ENCODE measurements around the gene LPP. TPM values are rescaled to one million over a fixed set of nuclear protein-coding genes. Genes with fewer than 3 reads are reported as not detected.

LPP gene
- total and polyA plus RNA-seq, 2 donors (not counting 1 experiment from before 2014, with no cell fraction given), result 7.6 to 81.7 TPM

DNA sequence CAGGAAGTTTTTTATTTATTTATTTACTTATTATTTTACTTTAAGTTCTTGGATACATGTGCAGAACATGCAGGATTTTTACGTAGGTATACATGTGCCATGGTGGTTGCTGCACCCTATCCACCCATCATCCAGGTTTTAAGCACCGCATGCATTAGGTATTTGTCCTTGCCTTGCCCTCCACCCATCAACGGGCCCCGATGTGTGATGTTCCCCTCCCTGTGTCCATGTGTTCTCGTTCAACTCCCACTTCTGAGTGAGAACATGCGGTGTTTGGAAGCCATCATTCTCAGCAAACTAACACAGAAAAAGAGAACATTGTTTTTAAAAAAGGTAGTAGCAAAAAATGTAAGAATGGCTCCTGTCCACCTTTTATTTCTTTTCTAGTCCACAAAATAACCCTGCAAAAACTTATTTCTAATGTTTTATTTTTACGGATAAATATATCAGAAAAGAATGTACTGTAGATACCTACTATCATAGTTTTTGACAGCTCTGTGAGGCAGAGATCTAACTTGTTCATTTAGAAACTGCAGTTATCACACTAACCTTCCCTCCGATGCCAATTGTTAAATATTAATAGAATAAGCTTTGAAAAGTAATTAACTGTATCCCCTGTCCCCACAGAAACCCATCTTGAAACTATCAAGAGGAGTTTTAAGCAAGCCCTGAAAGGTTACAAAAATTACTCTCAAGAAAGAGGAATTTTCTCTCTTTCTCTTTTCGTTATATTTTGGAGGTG, 189.2 kb downstream of the LPP start:
- WGBS (ENCODE audit: insufficient coverage), result 92% methylated on average over 3 of the region's 9 CpGs
- no peak overlapping the region for H3K27ac ChIP-seq (ENCODE audit: low read length in 2 of 2)
- no peaks in the 10 kb centered on the region for H3K36me3 ChIP-seq (replicated peaks in 1 of 2; ENCODE audit: control extremely low read depth in 1 of 2, control insufficient read depth in 1 of 2, extremely low read depth in 1 of 2, insufficient read depth in 2 of 2, low read length in 1 of 2)
- intact Hi-C loops (cut with micrococcal nuclease), result no loop called here
- POLR2A ChIA-PET, result no interaction called here
- ATAC-seq (ENCODE audit: low read depth) (no peak), DNase-seq (no peak)
- H4K20me1 ChIP-seq (ENCODE audit: control insufficient read depth, insufficient read depth, low read length, poor library complexity, severe bottlenecking), result no peaks in the 10 kb centered on the region
- peaks cover 9% of the 10 kb centered on the region for H3K79me2 ChIP-seq (ENCODE audit: control insufficient read depth, insufficient read depth, low read length)
- Mint-ChIP-seq H3K4me1 (peaks cover 38% of the 10 kb centered on the region), H3K4me3 (no peak overlapping the region), H3K27ac (no peak overlapping the region), H3K27me3 (no peaks in the 10 kb centered on the region), H3K9me3 (ENCODE audit: insufficient read depth) (no peaks in the 10 kb centered on the region)
- H2AFZ ChIP-seq (ENCODE audit: insufficient read depth, low read depth, low read length, poor library complexity, severe bottlenecking), result no peak overlapping the region
- no peaks in the 10 kb centered on the region for H3K27me3 ChIP-seq (replicated peaks in 1 of 4; ENCODE audit: control extremely low read depth in 1 of 4, control insufficient read depth in 3 of 4, insufficient read depth in 4 of 4, low read length in 3 of 4)
- H3K9me3 ChIP-seq (ENCODE audit: control extremely low read depth in 1 of 3, control insufficient read depth in 2 of 3, insufficient read depth in 1 of 3, low read length in 2 of 3), result no peaks in the 10 kb centered on the region
- H3K4me1 ChIP-seq (ENCODE audit: control insufficient read depth in 2 of 2, insufficient read depth in 2 of 2, low read length in 2 of 2), result peaks cover 20 to 28% of the 10 kb centered on the region in 2 donors
- no peak overlapping the region for H3K9ac ChIP-seq (ENCODE audit: low read length)
- H3K4me3 ChIP-seq (ENCODE audit: control extremely low read depth in 1 of 5, extremely low read depth in 1 of 5, insufficient read depth in 1 of 5, low read depth in 2 of 5, low read length in 4 of 5), result no peak overlapping the region
- no peak overlapping the region for H3K4me2 ChIP-seq (replicated peaks; ENCODE audit: low read depth, low read length, poor library complexity, severe bottlenecking)
- CTCF ChIA-PET, result interaction anchor here (1.1 kb wide), 1 partner anchor 47 kb away, joined by 4 read pairs; no protein-coding TSS in a partner anchor
- TF ChIP-seq CTCF (IDR thresholded peaks at IDR 0.05) (no peak), EZH2 (IDR thresholded peaks at IDR 0.05; ENCODE audit: borderline replicate concordance, insufficient read depth, low read depth, low read length, poor library complexity, severe bottlenecking) (no peak)

DNA sequence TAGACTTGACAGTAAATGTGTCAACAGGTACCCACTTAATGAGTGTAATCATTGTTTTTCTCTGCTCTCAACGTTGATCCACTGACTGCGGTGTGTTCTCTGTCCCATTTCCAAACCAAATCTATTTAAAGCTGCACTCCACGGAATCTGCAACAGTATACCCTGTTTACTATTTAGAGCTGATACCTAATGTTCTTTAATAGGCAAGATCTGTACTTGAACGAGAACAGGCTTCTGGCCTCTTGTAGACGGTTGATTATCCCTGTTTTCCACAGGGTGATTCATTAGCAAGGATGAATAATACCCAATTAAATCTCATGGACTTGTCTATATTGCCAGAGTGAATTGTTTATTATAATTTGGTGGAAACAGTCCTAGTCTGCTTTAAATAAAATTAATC, 189.9 kb downstream of the LPP start:
- TF ChIP-seq CTCF (IDR thresholded peaks at IDR 0.05), result no peak
- no peak for TF ChIP-seq EZH2 (IDR thresholded peaks at IDR 0.05; ENCODE audit: borderline replicate concordance, insufficient read depth, low read depth, low read length, poor library complexity, severe bottlenecking)
- intact Hi-C loops (cut with micrococcal nuclease), result loop anchor here (2.0 kb wide), 1 partner anchor 13 kb away; no protein-coding TSS in a partner anchor
- Mint-ChIP-seq H3K27ac (no peak overlapping the region), H3K27me3 (no peaks in the 10 kb centered on the region), H3K4me3 (no peak overlapping the region), H3K4me1 (peaks cover 35% of the 10 kb centered on the region), H3K9me3 (ENCODE audit: insufficient read depth) (no peaks in the 10 kb centered on the region)
- Histone ChIP-seq H3K9me3 (ENCODE audit: control extremely low read depth in 1 of 3, control insufficient read depth in 2 of 3, insufficient read depth in 1 of 3, low read length in 2 of 3) (no peaks in the 10 kb centered on the region), H3K27me3 (replicated peaks in 1 of 4; ENCODE audit: control extremely low read depth in 1 of 4, control insufficient read depth in 3 of 4, insufficient read depth in 4 of 4, low read length in 3 of 4) (no peaks in the 10 kb centered on the region), H3K36me3 (replicated peaks in 1 of 2; ENCODE audit: control extremely low read depth in 1 of 2, control insufficient read depth in 1 of 2, extremely low read depth in 1 of 2, insufficient read depth in 2 of 2, low read length in 1 of 2) (no peaks in the 10 kb centered on the region), H2AFZ (ENCODE audit: insufficient read depth, low read depth, low read length, poor library complexity, severe bottlenecking) (no peak overlapping the region), H3K4me3 (ENCODE audit: control extremely low read depth in 1 of 5, extremely low read depth in 1 of 5, insufficient read depth in 1 of 5, low read depth in 2 of 5, low read length in 4 of 5) (no peak overlapping the region), H3K9ac (ENCODE audit: low read length) (no peak overlapping the region), H4K20me1 (ENCODE audit: control insufficient read depth, insufficient read depth, low read length, poor library complexity, severe bottlenecking) (no peaks in the 10 kb centered on the region), H3K4me1 (ENCODE audit: control insufficient read depth in 2 of 2, insufficient read depth in 2 of 2, low read length in 2 of 2) (peaks cover 16 to 22% of the 10 kb centered on the region in 2 donors), H3K27ac (ENCODE audit: low read length in 2 of 2) (no peak overlapping the region), H3K79me2 (ENCODE audit: control insufficient read depth, insufficient read depth, low read length) (peaks cover 1% of the 10 kb centered on the region), H3K4me2 (replicated peaks; ENCODE audit: low read depth, low read length, poor library complexity, severe bottlenecking) (no peak overlapping the region)
- ATAC-seq (ENCODE audit: low read depth) (no peak), DNase-seq (no peak)
- CTCF ChIA-PET, result interaction anchor here (0.9 to 1.1 kb wide), 2 partner anchors 46 to 596 kb away, joined by 3 to 4 read pairs; no protein-coding TSS in a partner anchor
- WGBS (ENCODE audit: insufficient coverage), result no CpG with 5 or more reads among the region's 5 CpGs
- POLR2A ChIA-PET, result no interaction called here
